Forelimb muscle (tissue), 1 donor: ENCODE measurements around the gene MED12L. TPM values are rescaled to one million over a fixed set of nuclear protein-coding genes. Genes with fewer than 3 reads are reported as not detected.
A peak's percentile ranks its signal among the peaks of the same experiment; 100 is the strongest.
"Not testable (repeated sequence)": the region's sequence is repeated elsewhere in the genome, so short reads cannot be mapped to it uniquely, and the experiment has no call there.

Experiments
- DNase-seq: peaks from one replicate; pipeline ENCODE4 v3.0.0-alpha.2; 2013; ENCODE audit warnings: low read depth
- polyA plus RNA-seq: library from polyadenylated mRNA; unstranded; fragments of 120-200 nt; gene quantifications from one replicate; pipeline ENCODE4 v1.2.1, GENCODE V29; 2013; ENCODE audit not compliant: insufficient read length

MED12L gene
- polyA plus RNA-seq, 1 donor, result 10.0 TPM

GRCh38 chr3:151236316-151236715 lies 150.9 kb downstream of the MED12L start:
- no peak for DNase-seq

DNA sequence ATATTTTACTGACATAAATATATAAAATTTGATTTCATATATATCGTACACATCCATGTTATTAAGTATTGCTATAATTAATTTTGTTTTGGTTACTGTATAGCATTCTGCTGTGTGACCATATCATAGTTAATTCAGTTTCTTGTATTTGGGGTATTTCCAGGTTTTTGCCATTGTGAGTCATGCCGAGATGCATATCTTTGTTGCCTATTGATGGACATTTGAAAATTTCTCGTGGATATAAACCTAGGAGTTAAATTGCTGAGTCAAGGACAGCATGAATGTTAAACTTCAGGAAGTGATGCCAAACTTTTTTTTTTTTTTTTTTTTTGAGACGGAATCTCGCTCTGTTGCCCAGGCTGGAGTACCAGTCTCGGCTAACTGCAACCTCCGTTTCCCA lies 151.3 kb downstream of the MED12L start:
- no peak for DNase-seq

DNA sequence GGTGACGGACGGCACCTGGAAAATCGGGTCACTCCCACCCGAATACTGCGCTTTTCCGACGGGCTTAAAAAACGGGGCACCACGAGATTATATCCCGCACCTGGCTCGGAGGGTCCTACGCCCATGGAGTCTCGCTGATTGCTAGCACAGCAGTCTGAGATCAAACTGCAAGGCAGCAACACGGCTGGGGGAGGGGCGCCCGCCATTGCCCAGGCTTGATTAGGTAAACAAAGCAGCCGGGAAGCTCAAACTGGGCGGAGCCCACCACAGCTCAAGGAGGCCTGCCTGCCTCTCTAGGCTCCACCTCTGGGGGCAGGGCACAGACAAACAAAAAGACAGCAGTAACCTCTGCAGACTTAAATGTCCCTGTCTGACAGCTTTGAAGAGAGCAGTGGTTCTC lies 156.5 kb downstream of the MED12L start:
- not testable (repeated sequence) for DNase-seq

- no peak for DNase-seq
These were observed 163.4 kb downstream of the MED12L start for GRCh38 chr3:151248772-151249337.

DNA sequence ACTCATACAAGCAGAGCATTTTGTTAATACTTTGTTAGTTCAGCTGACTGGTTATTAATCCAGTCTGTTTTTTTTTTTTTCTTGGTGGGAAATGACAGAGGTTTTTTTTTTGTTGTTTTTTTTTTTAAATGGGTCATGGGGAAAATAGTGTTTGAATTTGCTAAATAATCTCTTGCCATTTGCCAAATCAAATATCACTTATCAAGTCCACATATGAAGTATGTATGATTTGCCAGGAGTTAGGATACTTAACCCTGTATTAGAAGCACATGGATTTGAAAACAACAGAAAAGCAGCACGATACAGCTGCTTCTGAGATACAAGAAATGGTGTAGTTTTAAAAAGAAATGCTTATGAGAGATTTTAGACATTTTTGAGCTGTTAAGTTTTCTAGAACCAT lies 171.3 kb downstream of the MED12L start:
- no peak for DNase-seq

DNA sequence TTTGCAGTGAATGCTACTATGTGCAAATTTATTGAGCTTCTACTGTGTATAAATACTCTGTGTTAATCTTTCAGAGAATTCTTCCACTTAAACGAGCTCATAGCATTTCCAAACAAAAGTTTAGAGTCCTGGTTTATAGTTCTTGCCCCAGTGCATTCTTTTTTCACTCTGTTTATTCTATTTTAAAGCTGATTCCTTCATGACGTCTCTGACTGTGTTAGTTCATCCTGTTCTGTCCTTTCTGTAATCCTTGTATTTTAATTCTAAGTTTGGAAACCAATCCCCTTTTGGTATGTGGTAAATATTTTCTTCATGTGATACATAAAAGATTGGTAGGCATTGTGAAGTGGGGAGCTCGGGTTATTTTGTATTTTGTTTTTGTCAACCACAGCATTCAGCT lies 174.2 kb downstream of the MED12L start:
- no peak for DNase-seq

GRCh38 chr3:151262871-151263525 lies 177.5 kb downstream of the MED12L start:
- DNase-seq, result no peak

- DNase-seq, result no peak
These were observed 179.1 kb downstream of the MED12L start for GRCh38 chr3:151264605-151265004.

GRCh38 chr3:151265166-151265565 lies 179.7 kb downstream of the MED12L start:
- DNase-seq, result no peak

DNA sequence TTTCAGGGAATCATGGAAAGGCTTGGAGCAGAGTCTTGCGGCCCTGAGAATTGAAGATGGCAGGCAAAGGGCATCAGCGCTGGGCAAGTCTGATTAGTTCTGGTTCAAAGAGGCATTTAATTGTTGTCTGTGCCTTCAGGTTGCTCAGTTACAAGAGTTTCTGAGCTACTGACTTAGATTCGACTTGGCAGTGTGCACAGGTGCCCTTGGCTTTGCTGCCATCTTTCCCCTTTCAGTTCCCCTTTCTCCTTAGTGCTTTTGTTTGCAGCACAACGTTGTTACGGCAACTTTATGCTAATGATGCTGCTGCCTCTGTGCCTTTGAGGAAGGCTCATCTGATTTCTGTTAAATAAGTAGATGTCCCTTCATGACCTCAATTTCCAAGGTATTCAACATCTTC lies 180.4 kb downstream of the MED12L start:
- DNase-seq, result no peak

DNA sequence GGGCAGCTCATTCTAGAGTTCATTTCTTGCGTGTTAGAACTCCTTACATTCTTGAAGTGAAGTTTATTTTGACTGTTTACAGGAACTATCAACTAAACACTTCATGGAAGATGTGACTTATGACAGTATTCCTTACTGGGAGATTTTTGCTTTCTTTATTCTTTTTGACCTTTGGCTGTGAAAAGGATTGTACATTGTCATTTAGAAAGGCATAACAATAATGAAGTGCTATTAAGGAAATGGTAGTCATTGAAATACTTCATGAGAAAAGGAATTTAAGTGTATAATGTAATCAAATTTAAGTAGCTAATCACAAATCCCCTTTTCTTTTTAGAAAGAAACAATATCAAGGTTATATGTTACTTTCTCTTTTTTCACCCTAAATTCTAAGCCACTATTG lies 181.6 kb downstream of the MED12L start:
- no peak for DNase-seq

GRCh38 chr3:151268267-151269235 lies 183.1 kb downstream of the MED12L start:
- no peak for DNase-seq

- DNase-seq, result no peak
These were observed 184.2 kb downstream of the MED12L start for GRCh38 chr3:151269631-151270030.

DNA sequence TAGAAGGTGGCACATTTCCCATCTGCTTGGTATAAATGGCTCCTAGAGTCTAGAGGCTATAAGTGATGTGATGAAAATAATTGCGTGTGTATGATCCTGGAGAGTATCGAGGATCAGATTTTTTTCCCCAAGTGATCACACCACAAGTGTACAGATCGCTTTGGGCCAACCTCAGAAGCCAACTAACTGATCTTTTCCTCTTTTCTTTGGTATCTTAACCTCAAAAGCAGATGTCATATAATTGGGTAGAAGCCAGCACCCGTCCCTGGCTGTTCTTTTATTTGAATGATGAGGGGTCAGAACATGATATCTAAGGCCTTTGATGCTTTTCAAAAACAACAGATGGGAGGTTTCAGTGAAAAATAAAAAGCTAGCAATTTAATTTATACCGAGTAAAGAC lies 189.6 kb downstream of the MED12L start:
- DNase-seq, result no peak

DNA sequence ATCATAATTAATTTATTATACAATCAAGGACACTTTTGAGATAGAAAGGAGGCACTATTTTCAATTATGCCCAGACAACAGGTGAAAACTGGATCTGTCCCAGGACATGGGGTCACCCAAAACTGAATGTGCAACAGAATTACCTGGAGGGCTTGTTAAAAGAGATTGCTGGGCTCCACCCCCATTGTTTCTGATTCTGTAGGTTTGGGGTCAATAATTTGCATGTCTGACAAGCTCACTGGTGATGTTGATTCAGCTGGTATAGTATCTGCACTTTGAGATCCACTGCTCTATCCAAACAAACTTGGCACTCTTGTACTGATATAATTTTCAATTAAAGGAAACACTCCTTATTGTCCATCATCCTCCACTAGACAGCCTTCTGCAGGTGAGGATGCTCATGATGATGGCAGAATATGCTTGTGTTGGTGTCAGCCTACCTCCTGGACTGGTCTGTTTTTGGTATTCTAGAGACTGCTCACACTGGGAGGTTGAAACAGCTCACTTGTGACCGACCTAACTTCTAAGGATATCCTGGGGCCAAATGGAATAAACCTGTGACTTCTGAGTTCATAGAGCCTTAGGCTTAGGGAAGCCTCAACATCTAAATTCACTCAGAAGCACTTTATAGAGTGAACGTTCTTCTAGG lies 190.7 kb downstream of the MED12L start:
- DNase-seq, result no peak

- no peak for DNase-seq
These were observed 191.2 kb downstream of the MED12L start for GRCh38 chr3:151276687-151277042.

DNA sequence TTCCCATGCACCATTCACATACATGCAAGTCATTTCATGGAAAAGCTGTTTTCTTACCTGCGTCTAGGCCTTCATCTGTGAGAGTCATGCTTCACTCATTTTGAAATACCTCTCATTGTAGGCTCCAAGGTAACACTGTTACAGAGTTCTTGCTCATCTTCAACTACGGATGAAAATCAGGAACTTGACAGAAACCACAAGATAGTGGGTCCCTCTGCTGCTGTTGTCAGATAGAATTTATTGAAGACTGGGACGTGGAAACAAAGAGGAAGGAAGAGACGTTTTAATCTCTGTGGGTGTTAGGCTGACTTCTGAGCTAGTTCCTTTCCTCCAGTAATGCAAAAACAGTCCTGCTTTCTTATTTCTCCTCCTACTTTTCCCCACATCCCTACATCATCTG lies 192.8 kb downstream of the MED12L start, which contains the start of gene P2RY14:
Gene P2RY14 (minus strand): TSS at position 313 of the 400 bp plus-strand sequence. CDS start 64,226 bp downstream, outside the sequence.
- no peak for DNase-seq

DNA sequence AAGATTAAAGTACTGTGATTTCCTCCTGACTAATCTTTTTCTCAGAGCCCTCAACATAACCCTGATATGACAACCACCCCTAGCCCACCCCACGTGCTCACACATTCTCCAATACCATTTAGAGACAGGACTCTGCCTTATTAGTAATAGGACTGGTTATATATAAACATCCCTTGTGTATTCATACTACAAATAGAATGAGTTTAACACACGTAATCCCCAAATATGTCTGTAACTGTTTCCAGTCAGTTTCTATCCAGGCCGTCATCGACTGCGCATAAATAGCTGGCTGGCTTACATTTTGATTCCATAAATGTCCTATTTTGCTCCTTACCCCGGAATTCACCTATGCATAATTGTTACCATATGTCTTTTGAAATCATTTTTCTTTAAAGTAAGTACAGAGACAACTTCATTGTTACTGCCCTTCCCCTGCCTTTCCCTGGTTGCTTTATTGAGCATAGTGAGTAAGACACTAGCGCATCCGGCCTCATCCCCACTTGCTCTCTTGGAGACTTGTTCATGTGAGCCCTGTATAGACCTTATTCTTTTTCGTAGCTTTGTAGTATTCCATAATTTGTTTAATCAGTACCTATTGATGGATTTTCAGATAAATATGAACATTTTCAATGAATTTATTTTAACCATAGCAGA lies 196.3 kb downstream of the MED12L start:
- DNase-seq, result peak; percentile 56

DNA sequence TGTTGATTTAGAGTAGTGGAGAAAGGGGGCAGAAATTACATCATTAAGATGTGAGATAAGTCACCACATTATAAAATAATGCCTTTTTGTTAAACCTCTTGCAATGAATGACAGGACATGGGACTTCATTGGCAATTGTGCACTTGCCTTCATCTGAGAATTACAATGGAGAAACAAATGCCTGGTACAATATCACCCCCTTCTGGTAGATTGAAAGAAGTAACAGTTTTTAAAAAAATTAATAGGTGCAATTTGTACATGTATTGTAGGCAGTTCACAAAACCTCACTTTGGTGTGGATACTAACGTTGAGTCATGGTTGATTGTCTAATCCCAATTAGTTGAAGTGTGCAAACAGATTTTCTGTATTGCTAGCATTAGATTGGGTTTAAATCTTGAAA lies 197.5 kb downstream of the MED12L start:
- no peak for DNase-seq

DNA sequence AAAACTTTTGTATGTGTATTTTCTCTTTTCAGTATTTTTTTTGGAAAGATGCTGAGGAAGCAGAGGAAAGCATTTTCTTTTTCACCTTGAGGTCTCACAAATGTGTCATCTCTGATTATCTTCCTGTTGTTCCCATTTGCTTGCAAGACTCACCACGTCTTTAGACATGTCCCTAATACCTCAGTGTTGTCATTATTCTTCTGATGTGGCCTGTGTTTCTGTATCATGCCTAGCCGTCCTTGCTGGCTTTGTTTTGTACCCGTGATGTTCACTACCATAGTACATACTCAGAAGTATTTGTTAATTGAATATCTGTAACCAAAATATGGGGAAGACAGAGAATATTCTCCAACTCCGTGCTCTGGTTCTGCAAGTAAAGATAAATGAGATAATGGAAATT lies 197.9 kb downstream of the MED12L start:
- DNase-seq, result no peak

- no peak for DNase-seq
These were observed 198.5 kb downstream of the MED12L start for GRCh38 chr3:151283907-151284461.
